ENCODE measurements around the gene TRIM24. TPM values are rescaled to one million over a fixed set of nuclear protein-coding genes. Genes with fewer than 3 reads are reported as not detected.

The TRIM24 gene
- total and polyA plus RNA-seq, 10 of the 15 experiments (the other 5 are each of a cell fraction or from before 2014, with no cell fraction given) = 4.6 to 23.5 (median 13.6) TPM

DNA sequence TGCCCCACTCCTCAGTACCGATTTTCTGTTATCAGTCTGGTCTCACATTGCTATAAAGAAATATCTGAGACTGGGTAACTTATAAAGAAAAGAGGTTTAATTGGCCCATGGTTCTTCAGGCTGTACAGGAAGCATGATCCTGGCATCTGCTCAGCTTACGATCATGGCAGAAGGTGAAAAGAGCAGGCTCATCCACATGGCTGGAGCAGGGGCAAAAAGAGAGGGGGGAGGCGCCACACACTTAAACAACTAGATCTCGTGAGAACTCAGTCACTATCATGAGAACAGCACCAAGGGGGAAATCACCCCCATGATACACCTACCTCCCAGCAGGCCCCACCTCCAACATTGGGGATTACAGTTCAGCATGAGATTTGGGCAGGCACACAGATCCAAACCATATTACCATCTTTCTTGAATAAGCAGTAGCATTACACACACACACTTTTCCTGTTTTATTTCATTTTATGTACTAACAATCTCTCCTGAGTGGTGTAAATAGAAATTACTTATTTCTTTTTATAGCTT lies 53.3 kb downstream of the TRIM24 start:
- CTCF ChIA-PET = interaction anchor here (0.5 to 1.1 kb wide), 2 partner anchors 12 to 1693 kb away, joined by 3 read pairs; no protein-coding TSS in a partner anchor
- DNase-seq (ENCODE audit: low read depth, low spot score) (no peak), ATAC-seq (no peak), FAIRE-seq (no peak)
- Histone ChIP-seq H3K27ac (ENCODE audit: control insufficient read depth, insufficient read depth) (no peak overlapping the region), H3K79me2 (ENCODE audit: control insufficient read depth, insufficient read depth, low read length) (0 out of 2 replicates have a peak, but pooled peaks cover 1% of the 10 kb centered on the region), H3K4me1 (ENCODE audit: control insufficient read depth, insufficient read depth, low read length) (no peaks in the 10 kb centered on the region), H3K4me3 (no peak overlapping the region), H3K9me3 (replicated peaks; ENCODE audit: control insufficient read depth, insufficient read depth, low read length) (peaks cover 14% of the 10 kb centered on the region; the same call in 2 of the 3 replicates), H3K27me3 (replicated peaks in 1 of 2; ENCODE audit: control insufficient read depth in 2 of 2, insufficient read depth in 2 of 2, low read length in 1 of 2) (no peaks in the 10 kb centered on the region), H3K4me2 (ENCODE audit: control insufficient read depth, insufficient read depth) (no peak overlapping the region), H2AFZ (ENCODE audit: control insufficient read depth, low read depth, low read length) (no peak overlapping the region), H3K36me3 (ENCODE audit: control insufficient read depth in 2 of 2, insufficient read depth in 2 of 2, low read length in 1 of 2) (peaks cover 4 to 11% of the 10 kb centered on the region in 2 experiments; a peak in 3 of 4 replicates), H4K20me1 (ENCODE audit: control insufficient read depth, insufficient read depth) (no peaks in the 10 kb centered on the region), H3K9ac (ENCODE audit: control insufficient read depth, insufficient read depth, low read length) (no peak overlapping the region)
- in situ Hi-C loops (cut with MboI) (no loop called here), intact Hi-C loops (cut with micrococcal nuclease; ENCODE audit: unreplicated experiment) (no loop called here)
- WGBS (ENCODE audit: insufficient coverage, insufficient replicate concordance, low lambda C conversion rate, missing lambda C conversion rate) = 92% methylated on average over 4 of the region's 4 CpGs
- TF ChIP-seq, protein P1, sequence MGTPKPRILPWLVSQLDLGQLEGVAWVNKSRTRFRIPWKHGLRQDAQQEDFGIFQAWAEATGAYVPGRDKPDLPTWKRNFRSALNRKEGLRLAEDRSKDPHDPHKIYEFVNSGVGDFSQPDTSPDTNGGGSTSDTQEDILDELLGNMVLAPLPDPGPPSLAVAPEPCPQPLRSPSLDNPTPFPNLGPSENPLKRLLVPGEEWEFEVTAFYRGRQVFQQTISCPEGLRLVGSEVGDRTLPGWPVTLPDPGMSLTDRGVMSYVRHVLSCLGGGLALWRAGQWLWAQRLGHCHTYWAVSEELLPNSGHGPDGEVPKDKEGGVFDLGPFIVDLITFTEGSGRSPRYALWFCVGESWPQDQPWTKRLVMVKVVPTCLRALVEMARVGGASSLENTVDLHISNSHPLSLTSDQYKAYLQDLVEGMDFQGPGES (IDR thresholded peaks at IDR 0.05) = no peak
- TF ChIP-seq SMARCA5 (IDR thresholded peaks at IDR 0.05) (no peak), ZNF622 (IDR thresholded peaks at IDR 0.05) (no peak), KDM1A (IDR thresholded peaks at IDR 0.05; ENCODE audit: borderline replicate concordance) (no peak), NFYB (IDR thresholded peaks at IDR 0.05; ENCODE audit: insufficient read depth, low read depth, low read length) (no peak), TCF7 (IDR thresholded peaks at IDR 0.05; ENCODE audit: borderline replicate concordance) (no peak)
- TF ChIP-seq, protein P2, sequence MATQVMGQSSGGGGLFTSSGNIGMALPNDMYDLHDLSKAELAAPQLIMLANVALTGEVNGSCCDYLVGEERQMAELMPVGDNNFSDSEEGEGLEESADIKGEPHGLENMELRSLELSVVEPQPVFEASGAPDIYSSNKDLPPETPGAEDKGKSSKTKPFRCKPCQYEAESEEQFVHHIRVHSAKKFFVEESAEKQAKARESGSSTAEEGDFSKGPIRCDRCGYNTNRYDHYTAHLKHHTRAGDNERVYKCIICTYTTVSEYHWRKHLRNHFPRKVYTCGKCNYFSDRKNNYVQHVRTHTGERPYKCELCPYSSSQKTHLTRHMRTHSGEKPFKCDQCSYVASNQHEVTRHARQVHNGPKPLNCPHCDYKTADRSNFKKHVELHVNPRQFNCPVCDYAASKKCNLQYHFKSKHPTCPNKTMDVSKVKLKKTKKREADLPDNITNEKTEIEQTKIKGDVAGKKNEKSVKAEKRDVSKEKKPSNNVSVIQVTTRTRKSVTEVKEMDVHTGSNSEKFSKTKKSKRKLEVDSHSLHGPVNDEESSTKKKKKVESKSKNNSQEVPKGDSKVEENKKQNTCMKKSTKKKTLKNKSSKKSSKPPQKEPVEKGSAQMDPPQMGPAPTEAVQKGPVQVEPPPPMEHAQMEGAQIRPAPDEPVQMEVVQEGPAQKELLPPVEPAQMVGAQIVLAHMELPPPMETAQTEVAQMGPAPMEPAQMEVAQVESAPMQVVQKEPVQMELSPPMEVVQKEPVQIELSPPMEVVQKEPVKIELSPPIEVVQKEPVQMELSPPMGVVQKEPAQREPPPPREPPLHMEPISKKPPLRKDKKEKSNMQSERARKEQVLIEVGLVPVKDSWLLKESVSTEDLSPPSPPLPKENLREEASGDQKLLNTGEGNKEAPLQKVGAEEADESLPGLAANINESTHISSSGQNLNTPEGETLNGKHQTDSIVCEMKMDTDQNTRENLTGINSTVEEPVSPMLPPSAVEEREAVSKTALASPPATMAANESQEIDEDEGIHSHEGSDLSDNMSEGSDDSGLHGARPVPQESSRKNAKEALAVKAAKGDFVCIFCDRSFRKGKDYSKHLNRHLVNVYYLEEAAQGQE (IDR thresholded peaks at IDR 0.05; ENCODE audit: low read depth, low read length) = no peak
- BruUV-seq (replicated peaks) = no TSS peak
- POLR2A ChIA-PET = no interaction called here
- RAD21 ChIA-PET (ENCODE audit: unreplicated experiment) = interaction anchor here (0.6 kb wide), 1 partner anchor 8 kb away, joined by 4 read pairs; no protein-coding TSS in a partner anchor
- SMC1A ChIA-PET (ENCODE audit: uncharacterized antibody, unreplicated experiment) = interaction anchor here (1.6 to 2.0 kb wide), 3 partner anchors 8 to 55 kb away, joined by 4 to 7 read pairs (median 5); no protein-coding TSS in a partner anchor

Measured in GM12878 (cell line).